Fibroblast of lung (primary cell): Measurements from ENCODE around the gene PDCD4. TPM values are rescaled to one million over a fixed set of nuclear protein-coding genes. Genes with fewer than 3 reads are reported as not detected.

ENCODE experiments used
- DNase-seq, 2 donors: peaks; one replicate each; pipeline versions ENCODE4 v3.0.0 to v3.0.0-alpha.2; 2010; ENCODE audit warnings: low read depth in 2 of 2
- H2AFZ ChIP-seq: 2 replicates; pipeline ENCODE4 v1.5.1; 2012; ENCODE audit warnings: low read length, control low read depth, inconsistent platforms
- H3K27ac ChIP-seq: 2 replicates; pipeline ENCODE4 v1.5.1; 2011; ENCODE audit warnings: low read length, control low read depth; ENCODE audit not compliant: insufficient read depth
- H3K27me3 ChIP-seq: 2 replicates; pipeline ENCODE4 v1.5.1; 2011; ENCODE audit warnings: mild to moderate bottlenecking, low read length; ENCODE audit not compliant: control insufficient read depth, insufficient read depth
- H3K36me3 ChIP-seq: 2 replicates; pipeline ENCODE4 v1.5.1; 2011; ENCODE audit warnings: low read length; ENCODE audit not compliant: control insufficient read depth, insufficient read depth
- H3K4me1 ChIP-seq: 2 replicates; pipeline ENCODE4 v1.5.1; 2011; ENCODE audit warnings: low read length; ENCODE audit not compliant: control insufficient read depth, insufficient read depth; ENCODE audit errors: extremely low read depth
- H3K4me2 ChIP-seq: 2 replicates; pipeline ENCODE4 v1.5.1; 2011; ENCODE audit warnings: low read length, control low read depth; ENCODE audit not compliant: insufficient read depth; ENCODE audit errors: extremely low read depth
- H3K4me3 ChIP-seq, 4 experiments: fragments of 200-600 bp in 1 of 4; sonication (generic) in 1 of 4; replicated peaks in 1 of 4; 2 replicates each; pipeline ENCODE4 v1.5.1; 2011 to 2016; ENCODE audit warnings: low read length in 4 of 4, low read depth in 3 of 4, mild to moderate bottlenecking in 3 of 4, control low read depth in 2 of 4, inconsistent platforms in 1 of 4, mixed read lengths in 1 of 4; ENCODE audit not compliant: insufficient read depth in 1 of 4; ENCODE audit errors: control extremely low read depth in 1 of 4
- H3K79me2 ChIP-seq: 2 replicates; pipeline ENCODE4 v1.5.1; 2012; ENCODE audit warnings: mild to moderate bottlenecking, low read length, inconsistent platforms; ENCODE audit not compliant: control insufficient read depth, insufficient read depth
- H3K9ac ChIP-seq: 2 replicates; pipeline ENCODE4 v1.5.1; 2011; ENCODE audit warnings: mild to moderate bottlenecking, low read length, control low read depth; ENCODE audit not compliant: insufficient read depth
- H3K9me3 ChIP-seq: 2 replicates; pipeline ENCODE4 v1.5.1; 2012; ENCODE audit warnings: low read depth, low read length; ENCODE audit not compliant: control insufficient read depth, insufficient read depth
- H4K20me1 ChIP-seq: 2 replicates; pipeline ENCODE4 v1.5.1; 2011; ENCODE audit warnings: low read length; ENCODE audit not compliant: control insufficient read depth, insufficient read depth; ENCODE audit errors: extremely low read depth
- EZH2 ChIP-seq: IDR thresholded peaks from 2 replicates; pipeline ENCODE4 v1.5.1; 2012; ENCODE audit warnings: low read length, control low read depth, mild to moderate bottlenecking; ENCODE audit errors: missing control alignments
- polyA plus RNA-seq, 2 donors: library from polyadenylated mRNA; depleted of rRNA in 1 of 2; stranded (reverse) in 1 of 2; unstranded in 1 of 2; fragments of >200 nt; gene quantifications; 2 replicates each; pipeline ENCODE4 v1.2.1, GENCODE V29; 2011 to 2012; ENCODE audit warnings: missing spikeins in 1 of 2
- total RNA-seq: library from RNA; depleted of rRNA; stranded (reverse); fragments of >200 nt; gene quantifications from 2 replicates; pipeline ENCODE4 v1.2.1, GENCODE V29; 2014
- TF ChIP-seq, protein P1 (sequence below), 2 donors: IDR thresholded peaks in 1 of 2; conservative IDR thresholded peaks in 1 of 2; 1 replicate in 1 of 2; 2 replicates in 1 of 2; pipeline ENCODE4 v1.5.1; 2011 to 2012; ENCODE audit warnings: low read length in 2 of 2, control low read depth in 1 of 2, inconsistent platforms in 1 of 2, low read depth in 1 of 2, mild to moderate bottlenecking in 1 of 2

Gene PDCD4
- total and polyA plus RNA-seq, 2 donors (not counting 1 experiment from before 2014, with no cell fraction given): 54.6 to 83.7 TPM

GRCh38 chr10:110845756-110846620, 25.7 kb upstream of the PDCD4 start:
- H3K79me2 ChIP-seq: no peaks in the 10 kb centered on the region
- H2AFZ ChIP-seq: no peak overlapping the region
- no peak overlapping the region for H3K9ac ChIP-seq
- no peaks in the 10 kb centered on the region for H3K36me3 ChIP-seq
- no peak overlapping the region for H3K27ac ChIP-seq
- H4K20me1 ChIP-seq: no peaks in the 10 kb centered on the region
- no peaks in the 10 kb centered on the region for H3K4me1 ChIP-seq
- H3K4me3 ChIP-seq: no peak overlapping the region
- TF ChIP-seq EZH2: no peak
- TF ChIP-seq, protein P1, sequence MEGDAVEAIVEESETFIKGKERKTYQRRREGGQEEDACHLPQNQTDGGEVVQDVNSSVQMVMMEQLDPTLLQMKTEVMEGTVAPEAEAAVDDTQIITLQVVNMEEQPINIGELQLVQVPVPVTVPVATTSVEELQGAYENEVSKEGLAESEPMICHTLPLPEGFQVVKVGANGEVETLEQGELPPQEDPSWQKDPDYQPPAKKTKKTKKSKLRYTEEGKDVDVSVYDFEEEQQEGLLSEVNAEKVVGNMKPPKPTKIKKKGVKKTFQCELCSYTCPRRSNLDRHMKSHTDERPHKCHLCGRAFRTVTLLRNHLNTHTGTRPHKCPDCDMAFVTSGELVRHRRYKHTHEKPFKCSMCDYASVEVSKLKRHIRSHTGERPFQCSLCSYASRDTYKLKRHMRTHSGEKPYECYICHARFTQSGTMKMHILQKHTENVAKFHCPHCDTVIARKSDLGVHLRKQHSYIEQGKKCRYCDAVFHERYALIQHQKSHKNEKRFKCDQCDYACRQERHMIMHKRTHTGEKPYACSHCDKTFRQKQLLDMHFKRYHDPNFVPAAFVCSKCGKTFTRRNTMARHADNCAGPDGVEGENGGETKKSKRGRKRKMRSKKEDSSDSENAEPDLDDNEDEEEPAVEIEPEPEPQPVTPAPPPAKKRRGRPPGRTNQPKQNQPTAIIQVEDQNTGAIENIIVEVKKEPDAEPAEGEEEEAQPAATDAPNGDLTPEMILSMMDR (conservative IDR thresholded peaks at IDR 0.05 in 1 of 2, IDR thresholded peaks at IDR 0.05 in 1 of 2; ENCODE audit: low read depth in 1 of 2, low read length in 2 of 2): no peak
- H3K9me3 ChIP-seq: no peaks in the 10 kb centered on the region
- no peak for DNase-seq
- H3K4me2 ChIP-seq: no peak overlapping the region
- no peaks in the 10 kb centered on the region for H3K27me3 ChIP-seq

DNA sequence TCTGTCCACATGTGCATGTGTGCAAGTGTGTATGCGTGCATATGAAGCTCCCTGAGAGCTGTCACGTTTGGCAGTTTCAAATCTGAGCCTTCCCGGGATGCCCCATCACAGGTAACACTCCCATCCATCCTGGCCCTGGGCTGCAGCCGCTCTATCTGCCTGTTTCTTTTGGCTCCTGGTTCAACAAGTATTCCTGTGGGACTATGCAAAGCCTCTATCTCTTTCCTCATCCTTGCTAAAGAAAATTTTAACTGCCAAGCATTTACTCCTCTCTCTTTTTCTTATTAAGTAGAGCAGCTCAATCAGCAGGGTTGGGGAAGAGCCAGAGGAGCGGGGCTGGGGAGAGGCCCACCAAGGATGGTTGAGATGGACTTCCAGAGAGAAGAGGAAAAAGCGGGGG, 24.4 kb upstream of the PDCD4 start:
- no peak overlapping the region for H3K27ac ChIP-seq
- H2AFZ ChIP-seq: no peak overlapping the region
- no peaks in the 10 kb centered on the region for H3K27me3 ChIP-seq
- TF ChIP-seq, protein P1 (conservative IDR thresholded peaks at IDR 0.05 in 1 of 2, IDR thresholded peaks at IDR 0.05 in 1 of 2; ENCODE audit: low read depth in 1 of 2, low read length in 2 of 2): no peak
- no peak for TF ChIP-seq EZH2
- no peaks in the 10 kb centered on the region for H4K20me1 ChIP-seq
- H3K79me2 ChIP-seq: no peaks in the 10 kb centered on the region
- H3K4me3 ChIP-seq: no peak overlapping the region
- no peaks in the 10 kb centered on the region for H3K4me1 ChIP-seq
- DNase-seq: no peak
- no peak overlapping the region for H3K4me2 ChIP-seq
- H3K36me3 ChIP-seq: no peaks in the 10 kb centered on the region
- H3K9ac ChIP-seq: no peak overlapping the region
- no peaks in the 10 kb centered on the region for H3K9me3 ChIP-seq

DNA sequence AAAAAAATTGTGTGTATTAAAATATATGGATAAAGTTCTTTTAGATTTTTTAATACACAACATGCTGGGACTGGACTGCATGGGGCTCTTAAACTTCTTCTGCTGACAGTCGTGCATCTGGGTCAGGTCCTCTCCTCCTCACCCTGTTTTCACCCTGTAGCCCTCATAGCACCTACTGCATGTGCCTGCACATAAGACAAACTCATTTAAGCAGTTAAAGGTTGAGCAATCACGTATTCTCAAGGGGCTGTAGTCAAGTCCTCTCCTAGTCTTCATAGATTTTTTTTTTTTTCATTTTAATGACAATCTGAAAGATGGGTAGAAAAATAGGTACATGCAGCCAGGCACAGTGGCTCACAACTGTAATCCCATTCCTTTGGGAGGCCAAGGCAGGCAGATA, 23.6 kb upstream of the PDCD4 start:
- no peaks in the 10 kb centered on the region for H3K36me3 ChIP-seq
- no peaks in the 10 kb centered on the region for H4K20me1 ChIP-seq
- H3K4me1 ChIP-seq: no peaks in the 10 kb centered on the region
- H3K9me3 ChIP-seq: no peaks in the 10 kb centered on the region
- H3K4me3 ChIP-seq: no peak overlapping the region
- no peak overlapping the region for H3K4me2 ChIP-seq
- TF ChIP-seq, protein P1 (conservative IDR thresholded peaks at IDR 0.05 in 1 of 2, IDR thresholded peaks at IDR 0.05 in 1 of 2; ENCODE audit: low read depth in 1 of 2, low read length in 2 of 2): no peak
- TF ChIP-seq EZH2: no peak
- no peak overlapping the region for H2AFZ ChIP-seq
- no peak for DNase-seq
- no peaks in the 10 kb centered on the region for H3K27me3 ChIP-seq
- no peak overlapping the region for H3K27ac ChIP-seq
- H3K9ac ChIP-seq: no peak overlapping the region
- no peaks in the 10 kb centered on the region for H3K79me2 ChIP-seq
